Testis (tissue), 2 donors: ENCODE measurements around the gene RABGGTA.

Source experiments
- POLR2A ChIP-seq: fragments of 450-650 bp; IDR thresholded peaks from one replicate; pipeline ENCODE4 v1.6.1; 2017; ENCODE audit warnings: antibody characterized with exemption, mild to moderate bottlenecking, moderate library complexity
- TF ChIP-seq, protein P1 (sequence below), 3 experiments: fragments of 450-650 bp in 2 of 3; fragments of 200-600 bp in 1 of 3; sonication (generic) in 1 of 3; IDR thresholded peaks; one replicate each; pipeline ENCODE4 v1.5.1; 2016 to 2019; ENCODE audit warnings: antibody characterized with exemption in 3 of 3, mild to moderate bottlenecking in 2 of 3, moderate library complexity in 1 of 3

DNA sequence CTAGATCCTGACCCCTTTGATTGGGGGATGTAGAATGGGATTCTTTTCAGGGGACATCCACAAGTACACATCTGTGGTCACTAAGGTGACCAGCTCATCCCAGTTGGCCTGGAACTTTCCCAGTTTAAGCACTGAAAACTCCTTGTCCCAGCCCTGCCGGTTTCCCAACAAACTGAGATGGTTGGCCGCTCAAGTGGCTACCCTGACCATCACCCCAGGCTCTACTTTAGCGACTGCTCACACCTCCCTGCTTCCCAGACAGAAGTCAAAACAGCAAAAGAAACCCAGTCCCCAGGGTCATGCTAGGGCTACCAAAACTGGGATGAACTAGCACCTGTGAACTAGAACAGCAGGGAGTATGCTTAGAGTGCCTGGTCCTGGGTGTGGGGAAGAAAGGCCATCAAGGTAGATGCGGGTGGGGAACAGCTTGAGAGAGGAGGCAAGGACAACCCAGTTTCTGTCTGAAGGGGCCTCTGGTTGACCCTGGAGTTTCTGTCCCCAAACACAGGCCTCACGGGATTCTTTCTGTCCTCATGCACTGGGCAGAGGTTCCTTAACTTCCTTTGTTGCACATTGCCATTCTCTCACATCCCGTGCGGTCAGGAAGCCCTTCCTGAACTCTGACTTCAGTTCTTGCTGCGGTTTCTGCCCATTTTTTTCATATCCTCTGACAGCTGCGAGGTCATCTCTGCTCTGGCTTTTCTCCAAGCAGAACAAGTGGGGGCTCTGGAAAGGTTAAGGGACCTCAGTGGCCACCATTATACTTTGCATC, 41.5 kb upstream of the RABGGTA start:
- TF ChIP-seq POLR2A = no peak
- TF ChIP-seq, protein P1, sequence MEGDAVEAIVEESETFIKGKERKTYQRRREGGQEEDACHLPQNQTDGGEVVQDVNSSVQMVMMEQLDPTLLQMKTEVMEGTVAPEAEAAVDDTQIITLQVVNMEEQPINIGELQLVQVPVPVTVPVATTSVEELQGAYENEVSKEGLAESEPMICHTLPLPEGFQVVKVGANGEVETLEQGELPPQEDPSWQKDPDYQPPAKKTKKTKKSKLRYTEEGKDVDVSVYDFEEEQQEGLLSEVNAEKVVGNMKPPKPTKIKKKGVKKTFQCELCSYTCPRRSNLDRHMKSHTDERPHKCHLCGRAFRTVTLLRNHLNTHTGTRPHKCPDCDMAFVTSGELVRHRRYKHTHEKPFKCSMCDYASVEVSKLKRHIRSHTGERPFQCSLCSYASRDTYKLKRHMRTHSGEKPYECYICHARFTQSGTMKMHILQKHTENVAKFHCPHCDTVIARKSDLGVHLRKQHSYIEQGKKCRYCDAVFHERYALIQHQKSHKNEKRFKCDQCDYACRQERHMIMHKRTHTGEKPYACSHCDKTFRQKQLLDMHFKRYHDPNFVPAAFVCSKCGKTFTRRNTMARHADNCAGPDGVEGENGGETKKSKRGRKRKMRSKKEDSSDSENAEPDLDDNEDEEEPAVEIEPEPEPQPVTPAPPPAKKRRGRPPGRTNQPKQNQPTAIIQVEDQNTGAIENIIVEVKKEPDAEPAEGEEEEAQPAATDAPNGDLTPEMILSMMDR (IDR thresholded peaks at IDR 0.05) = no peak
